SKM-1 treated with dmso at 0.1 percent for 144 hours (cell line): Measurements from ENCODE around the gene HLA-DRB1.
"Not testable (repeated sequence)": the region's sequence is repeated elsewhere in the genome, so short reads cannot be mapped to it uniquely, and the experiment has no call there.

ENCODE experiments used
- DNase-seq: peaks from one replicate; lab custom pipeline; 2025; ENCODE audit not compliant: unreplicated experiment; lab: John Stamatoyannopoulos, UW

HLA-DRB1 gene

DNA sequence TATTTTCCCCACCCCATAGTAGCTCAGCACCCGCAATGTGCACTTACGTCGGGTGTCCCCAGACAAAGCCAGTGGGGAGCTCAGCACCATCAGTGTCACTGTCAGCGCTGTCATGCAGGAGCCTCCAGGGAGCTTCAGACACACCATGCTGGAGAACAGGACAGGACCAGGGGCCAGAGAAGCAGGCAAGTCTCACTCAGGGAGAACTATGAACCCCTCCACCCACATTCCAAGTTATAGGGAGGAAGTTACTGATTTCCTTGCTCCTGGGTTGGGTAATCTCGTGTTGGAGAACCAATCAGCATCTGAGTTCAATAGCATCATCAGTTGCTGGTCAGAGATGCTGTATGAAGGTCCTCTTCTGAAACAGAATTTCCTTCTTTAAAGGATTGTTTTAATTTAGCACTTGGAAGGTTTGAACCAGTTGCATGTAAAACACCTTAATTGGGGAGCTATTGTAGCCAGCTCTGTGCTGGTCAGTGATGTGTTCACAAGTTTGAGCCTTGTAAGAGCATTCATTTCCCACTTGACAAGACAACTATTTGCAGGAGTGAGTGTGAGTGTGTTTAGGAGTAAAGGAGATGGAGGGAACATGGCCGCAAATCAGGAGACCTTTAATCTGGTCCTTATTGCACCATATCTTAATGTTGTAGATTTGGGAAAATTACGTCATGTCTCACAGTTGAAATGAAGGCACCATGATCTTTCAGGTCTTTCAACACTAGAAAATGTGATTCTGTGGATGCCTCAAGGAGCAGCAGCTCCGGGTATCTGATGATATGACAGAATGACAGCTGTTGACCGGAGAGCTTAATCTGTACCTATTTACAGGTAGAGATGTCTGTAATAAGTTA lies at the start of gene HLA-DRB1:
Gene HLA-DRB1, minus strand, starts transcription at position 253 of the 854 bp plus-strand sequence. Its CDS starts 106 bp downstream, at position 147.
- peak; percentile 14 for DNase-seq

DNA sequence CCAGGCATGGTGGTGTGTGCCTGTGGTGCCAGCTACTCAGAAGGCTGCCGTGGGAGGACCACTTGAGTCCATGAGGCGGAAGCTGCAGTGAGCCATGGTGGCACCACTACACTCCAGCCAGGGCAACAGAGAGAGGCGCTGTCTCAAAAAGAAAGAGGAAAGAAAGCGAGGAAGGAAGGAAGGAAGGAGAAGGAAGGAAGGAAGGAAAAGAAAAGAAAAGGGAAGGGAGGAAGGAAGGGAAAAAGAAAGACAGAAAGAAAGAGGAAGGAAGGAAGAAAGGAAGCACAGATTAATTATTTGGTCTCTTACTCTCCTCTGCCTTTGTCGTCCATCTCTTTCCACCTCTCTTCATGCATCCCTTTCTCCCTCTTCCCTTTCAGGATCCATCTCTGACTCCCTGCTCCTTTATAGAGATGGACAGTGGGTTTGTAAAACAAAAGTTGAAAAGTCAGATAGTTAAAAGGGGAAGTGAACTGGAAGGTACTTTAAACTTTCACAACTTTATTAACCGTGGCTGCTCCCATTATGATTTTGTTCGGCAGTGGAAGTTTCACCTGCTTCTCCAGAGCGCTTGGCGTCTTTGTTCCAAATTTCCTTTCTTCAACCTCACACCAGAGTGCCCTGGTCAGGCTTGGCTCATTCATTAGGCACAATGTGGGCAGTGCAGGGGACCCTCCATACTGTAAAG lies 49.0 kb upstream of the HLA-DRB1 start:
- DNase-seq: no peak

- no peak for DNase-seq
Observed at GRCh38 chr6:32637883-32638282, 48.2 kb upstream of the HLA-DRB1 start.

DNA sequence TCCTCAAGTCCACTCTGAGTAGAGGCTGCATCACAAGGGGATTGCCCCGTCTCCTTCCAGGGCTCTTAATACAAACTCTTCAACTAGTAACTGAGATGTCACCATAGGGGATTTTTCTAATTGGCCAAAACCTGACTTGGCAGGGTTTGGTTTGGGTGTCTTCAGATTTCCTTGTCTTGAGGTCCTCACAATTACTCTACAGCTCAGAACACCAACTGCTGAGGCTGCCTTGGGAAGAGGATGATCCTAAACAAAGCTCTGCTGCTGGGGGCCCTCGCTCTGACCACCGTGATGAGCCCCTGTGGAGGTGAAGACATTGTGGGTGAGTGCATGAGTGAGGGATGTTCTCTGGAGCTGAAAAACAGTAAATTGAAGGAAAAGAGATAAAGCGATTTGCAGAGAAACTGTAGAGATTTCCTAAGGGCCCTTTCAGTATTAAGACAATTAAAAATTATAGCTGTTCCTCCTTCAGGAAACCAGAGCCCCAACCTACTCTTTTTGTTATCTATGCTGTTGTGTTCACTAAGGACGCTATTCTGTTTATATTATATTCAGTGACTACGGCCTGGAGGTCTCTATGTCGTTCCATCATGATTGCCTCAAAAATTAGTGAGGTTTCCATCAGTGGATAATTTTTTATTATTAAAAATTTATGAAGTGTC lies 47.7 kb upstream of the HLA-DRB1 start, which contains the start of gene HLA-DQA1:
Gene HLA-DQA1, plus strand, starts transcription at position 188 of the 662 bp plus-strand sequence. Its CDS starts 53 bp downstream, at position 241.
- DNase-seq: no peak

DNA sequence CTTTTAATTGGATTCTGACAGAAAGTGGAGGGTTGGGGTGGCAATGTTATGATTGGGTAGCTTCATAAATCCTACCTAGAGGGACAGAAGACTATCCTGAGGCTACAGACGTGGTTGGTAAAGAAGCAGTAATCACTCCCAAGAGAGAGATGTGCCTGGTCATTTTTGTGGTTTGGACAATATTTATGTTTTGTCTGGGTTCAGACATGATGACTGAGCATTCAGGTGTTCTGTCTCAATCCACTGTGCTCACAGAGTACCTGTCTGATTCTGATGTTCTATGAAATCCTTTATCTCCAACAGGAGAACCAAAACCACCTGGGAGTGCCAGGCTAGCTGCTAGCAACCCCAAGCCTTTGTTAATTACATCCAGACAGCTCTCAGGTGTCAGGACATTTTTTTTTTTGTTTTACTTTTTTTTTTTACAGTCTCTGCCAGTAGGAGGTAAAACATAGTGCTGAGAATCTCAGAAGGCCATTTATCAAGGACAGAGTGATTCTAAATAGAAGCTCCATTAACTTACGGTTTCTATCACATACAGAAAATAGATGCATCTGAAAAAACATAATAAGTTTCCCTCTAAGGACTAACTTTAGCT lies 46.0 kb upstream of the HLA-DRB1 start:
- no peak for DNase-seq

DNA sequence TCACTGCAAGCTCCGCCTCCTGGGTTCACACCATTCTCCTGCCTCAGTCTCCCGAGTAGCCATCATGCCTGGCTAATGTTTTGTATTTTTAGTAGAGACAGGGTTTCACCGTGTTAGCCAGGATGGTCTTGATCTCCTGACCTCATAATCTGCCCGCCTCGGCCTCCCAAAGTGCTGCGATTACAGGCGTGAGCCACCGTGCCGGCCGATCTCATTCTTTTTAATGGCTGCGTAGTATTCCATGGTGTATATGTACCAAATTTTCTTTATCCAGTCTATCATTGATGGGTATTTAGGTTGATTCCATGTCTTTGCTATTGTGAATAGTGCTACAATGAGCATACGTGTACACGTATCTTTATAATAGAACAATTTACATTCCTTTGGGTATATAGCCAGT lies 40.1 kb upstream of the HLA-DRB1 start:
- not testable (repeated sequence) for DNase-seq

DNA sequence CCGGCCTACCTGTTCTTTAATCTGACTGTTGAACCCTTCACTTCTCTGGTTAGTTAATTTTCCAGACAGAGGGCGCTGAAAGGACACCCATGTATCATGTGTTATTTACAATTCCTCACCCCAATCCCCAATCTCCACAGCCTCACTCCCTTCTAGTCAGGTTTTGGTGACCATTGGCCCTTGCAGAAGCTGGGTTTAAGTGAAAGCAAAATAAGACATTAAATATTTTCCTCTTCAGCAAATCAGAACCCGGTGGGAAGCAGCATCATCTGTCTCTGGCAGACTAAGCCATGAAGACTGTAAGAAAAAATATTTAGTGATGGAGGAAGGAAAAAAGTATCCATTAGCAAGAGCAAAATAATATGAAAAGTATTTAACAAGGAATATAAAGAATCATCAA lies 38.2 kb upstream of the HLA-DRB1 start:
- no peak for DNase-seq

GRCh38 chr6:32627249-32627648 lies 37.6 kb upstream of the HLA-DRB1 start:
- no peak for DNase-seq

DNA sequence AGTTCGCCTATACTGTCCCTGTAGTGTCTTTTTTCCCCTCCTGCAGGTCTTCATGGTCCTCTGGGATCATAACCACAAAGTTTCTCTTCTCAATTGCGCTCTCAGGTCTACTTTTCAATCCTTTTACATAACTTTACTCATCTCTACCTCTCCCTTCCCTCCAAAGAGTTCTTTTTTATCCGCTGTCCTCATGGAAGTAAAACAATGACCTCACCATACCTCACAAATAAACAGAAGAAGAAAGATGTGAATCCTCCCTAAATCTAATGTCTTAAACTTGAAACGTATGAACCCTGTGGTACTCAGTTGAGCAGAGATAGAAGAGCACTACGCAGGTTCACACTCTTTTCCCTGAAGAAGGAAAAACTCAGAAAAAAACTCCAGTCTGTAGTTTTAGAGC lies 35.5 kb upstream of the HLA-DRB1 start:
- no peak for DNase-seq

DNA sequence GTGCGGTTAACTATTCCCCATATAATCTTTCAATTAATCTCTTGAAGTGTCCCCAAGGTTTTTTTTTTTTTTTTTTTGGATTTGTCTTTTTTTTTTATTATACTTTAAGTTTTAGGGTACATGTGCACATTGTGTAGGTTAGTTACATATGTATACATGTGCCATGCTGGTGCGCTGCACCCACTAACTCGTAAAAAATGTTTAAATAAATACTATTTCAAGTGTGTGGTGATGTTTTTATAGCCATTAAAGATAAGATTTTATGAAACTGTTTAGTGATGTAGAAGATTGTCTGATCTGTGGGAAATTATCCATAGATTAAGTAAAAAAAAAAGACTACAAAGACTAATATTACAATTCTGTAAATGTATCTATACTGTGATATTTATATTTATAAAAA lies 34.9 kb upstream of the HLA-DRB1 start:
- no peak for DNase-seq

GRCh38 chr6:32623693-32624092 lies 34.0 kb upstream of the HLA-DRB1 start:
- DNase-seq: peak; percentile 31

GRCh38 chr6:32622545-32623401 lies 33.1 kb upstream of the HLA-DRB1 start:
- peak; percentile 15 for DNase-seq

DNA sequence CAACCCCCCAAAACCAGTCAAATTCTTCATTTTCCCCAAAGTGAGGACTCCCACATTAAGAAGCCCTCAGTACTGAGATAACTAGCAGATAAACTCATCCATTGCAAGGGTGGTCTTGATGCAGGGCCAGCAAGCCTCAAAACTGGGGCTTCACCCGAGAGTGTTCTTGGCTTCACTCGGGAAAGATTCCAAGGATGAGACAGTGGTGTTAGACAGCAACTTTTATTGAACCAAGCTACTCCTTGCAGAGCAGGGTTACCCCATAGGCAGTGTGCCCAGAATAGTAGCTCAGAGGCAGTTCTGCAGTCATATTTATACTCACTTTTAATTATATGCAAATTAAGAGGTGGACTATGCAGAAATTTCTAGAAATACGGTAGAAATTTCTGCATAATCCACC lies 31.7 kb upstream of the HLA-DRB1 start:
- DNase-seq: no peak

DNA sequence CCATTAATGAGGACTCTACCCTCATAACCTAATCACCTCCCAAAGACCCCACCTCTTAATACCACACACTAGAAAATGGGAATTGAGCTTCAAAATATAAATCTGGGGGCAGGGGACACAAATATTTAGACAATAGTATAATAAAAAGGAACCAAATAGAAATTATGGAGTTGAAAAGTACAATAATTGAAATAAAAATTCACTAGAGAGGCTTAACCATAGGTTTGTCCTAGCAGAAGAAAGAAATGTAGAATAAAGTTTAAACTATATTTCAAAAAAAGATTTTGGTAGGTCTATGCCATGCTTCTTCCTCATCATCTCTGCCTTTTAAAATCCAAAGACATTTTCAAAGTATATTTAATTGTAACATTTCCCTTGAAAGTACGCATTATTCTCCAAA lies 28.1 kb upstream of the HLA-DRB1 start:
- DNase-seq: no peak

GRCh38 chr6:32615885-32616532 lies 26.4 kb upstream of the HLA-DRB1 start:
- no peak for DNase-seq

GRCh38 chr6:32614366-32615081 lies 24.9 kb upstream of the HLA-DRB1 start:
- DNase-seq: no peak

- DNase-seq: no peak
Observed at GRCh38 chr6:32613475-32613874, 23.8 kb upstream of the HLA-DRB1 start.

- no peak for DNase-seq
Observed at GRCh38 chr6:32610682-32611296, 21.1 kb upstream of the HLA-DRB1 start.
